Activated CD4-positive, alpha-beta T cell treated with anti-CD3 and anti-CD28 coated beads, Interleukin-2, amount 50 U/mL, for 24 hours (primary cell): ENCODE results near the gene TBC1D25.

Experiments
- DNase-seq, 2 donors: peaks; one replicate each; pipeline ENCODE4 v3.0.0-alpha.2; 2020; ENCODE audit warnings: low read depth in 1 of 2, low spot score in 1 of 2

The TBC1D25 gene

GRCh38 chrX:48599341-48599740, 59.8 kb downstream of the TBC1D25 start:
- no peak for DNase-seq

GRCh38 chrX:48600226-48600625, 60.7 kb downstream of the TBC1D25 start:
- DNase-seq: no peak

GRCh38 chrX:48601741-48602394, 62.4 kb downstream of the TBC1D25 start:
- no peak for DNase-seq

- DNase-seq: no peak
Observed at GRCh38 chrX:48604701-48605100, 65.2 kb downstream of the TBC1D25 start.

- DNase-seq: no peak
Observed at GRCh38 chrX:48606091-48606490, 66.6 kb downstream of the TBC1D25 start.

- DNase-seq: no peak
Observed at GRCh38 chrX:48611703-48612102, 72.2 kb downstream of the TBC1D25 start.
